Gastroesophageal sphincter (tissue), 4 donors: Measurements from ENCODE around the gene BRD3. TPM values are rescaled to one million over a fixed set of nuclear protein-coding genes. Genes with fewer than 3 reads are reported as not detected.

ENCODE experiments used
- ATAC-seq: fragments of 150-250 bp; one replicate; pipeline ENCODE4 v1.9.1; 2016; ENCODE audit warnings: mild to moderate bottlenecking, moderate library complexity
- H3K27ac ChIP-seq, 4 donors: fragments of 200-600 bp; sonication (generic) in 3 of 4; 1 replicate in 3 of 4; 2 replicates in 1 of 4; pipeline ENCODE4 v1.5.1; 2016 to 2019
- H3K27me3 ChIP-seq: fragments of 200-600 bp; sonication (generic); one replicate; pipeline ENCODE4 v1.5.1; 2019
- H3K36me3 ChIP-seq, 2 donors: fragments of 200-600 bp; sonication (generic); one replicate each; pipeline ENCODE4 v1.5.1; 2019; ENCODE audit warnings: control low read depth in 1 of 2
- H3K4me1 ChIP-seq, 3 donors: fragments of 200-600 bp; sonication (generic); 1 replicate in 2 of 3; 2 replicates in 1 of 3; pipeline ENCODE4 v1.5.1; 2016 to 2019; ENCODE audit warnings: control low read depth in 2 of 3
- H3K4me3 ChIP-seq, 2 donors: fragments of 200-600 bp; sonication (generic); one replicate each; pipeline ENCODE4 v1.5.1; 2019; ENCODE audit warnings: mild to moderate bottlenecking in 1 of 2, moderate library complexity in 1 of 2
- H3K9me3 ChIP-seq, 3 donors: fragments of 200-600 bp; sonication (generic); one replicate each; pipeline ENCODE4 v1.5.1; 2017 to 2019; ENCODE audit warnings: control low read depth in 2 of 3
- EP300 ChIP-seq: sonication (generic); formaldehyde crosslinking; IDR thresholded peaks from one replicate; pipeline ENCODE4 v1.6.1; 2017; ENCODE audit warnings: antibody characterized with exemption, mild to moderate bottlenecking
- POLR2A ChIP-seq, 2 donors: fragments of 450-650 bp; IDR thresholded peaks; one replicate each; pipeline ENCODE4 v1.6.1; 2017; ENCODE audit warnings: antibody characterized with exemption in 2 of 2, mild to moderate bottlenecking in 2 of 2, moderate library complexity in 1 of 2
- POLR2AphosphoS5 ChIP-seq: sonication (generic); formaldehyde crosslinking; IDR thresholded peaks from one replicate; pipeline ENCODE4 v1.6.1; 2017; ENCODE audit warnings: antibody characterized with exemption
- WGBS, 2 donors: methylation state at CpG; one replicate each; pipeline ENCODE4 v1.1.5; 2018; ENCODE audit warnings: low coverage in 1 of 2; 5-methylcytosine and 5-hydroxymethylcytosine counted together
- total RNA-seq, 4 donors: library from RNA; depleted of rRNA; stranded (reverse); fragments of >200 nt; gene quantifications; one replicate each; pipeline ENCODE4 v1.1.0, GENCODE V29; 2016
- TF ChIP-seq, protein P1 (sequence below), 4 experiments: fragments of 200-600 bp in 2 of 4; fragments of 450-650 bp in 2 of 4; sonication (generic) in 1 of 4; IDR thresholded peaks; one replicate each; pipeline ENCODE4 v1.5.1; 2017 to 2019; ENCODE audit warnings: antibody characterized with exemption in 4 of 4, mild to moderate bottlenecking in 2 of 4, moderate library complexity in 2 of 4

The BRD3 gene
- total RNA-seq, 4 donors from 2014 or later, result 22.2 to 38.9 (median 27.2) TPM

GRCh38 chr9:134063571-134064450 lies 4.0 kb downstream of the BRD3 start:
- no peak for ATAC-seq
- Histone ChIP-seq H3K4me1 (peaks cover 0 to 81% (median 48%) of the 10 kb centered on the region in 3 donors), H3K36me3 (no peaks in the 10 kb centered on the region), H3K27ac (no peak overlapping the region), H3K4me3 (no peak overlapping the region), H3K9me3 (no peaks in the 10 kb centered on the region), H3K27me3 (no peaks in the 10 kb centered on the region)
- WGBS, 2 donors, result 83 to 100% methylated on average over 2 of the region's 29 CpGs
- TF ChIP-seq POLR2AphosphoS5, result no peak
- no peak for TF ChIP-seq POLR2A (IDR thresholded peaks at IDR 0.05)
- TF ChIP-seq, protein P1, sequence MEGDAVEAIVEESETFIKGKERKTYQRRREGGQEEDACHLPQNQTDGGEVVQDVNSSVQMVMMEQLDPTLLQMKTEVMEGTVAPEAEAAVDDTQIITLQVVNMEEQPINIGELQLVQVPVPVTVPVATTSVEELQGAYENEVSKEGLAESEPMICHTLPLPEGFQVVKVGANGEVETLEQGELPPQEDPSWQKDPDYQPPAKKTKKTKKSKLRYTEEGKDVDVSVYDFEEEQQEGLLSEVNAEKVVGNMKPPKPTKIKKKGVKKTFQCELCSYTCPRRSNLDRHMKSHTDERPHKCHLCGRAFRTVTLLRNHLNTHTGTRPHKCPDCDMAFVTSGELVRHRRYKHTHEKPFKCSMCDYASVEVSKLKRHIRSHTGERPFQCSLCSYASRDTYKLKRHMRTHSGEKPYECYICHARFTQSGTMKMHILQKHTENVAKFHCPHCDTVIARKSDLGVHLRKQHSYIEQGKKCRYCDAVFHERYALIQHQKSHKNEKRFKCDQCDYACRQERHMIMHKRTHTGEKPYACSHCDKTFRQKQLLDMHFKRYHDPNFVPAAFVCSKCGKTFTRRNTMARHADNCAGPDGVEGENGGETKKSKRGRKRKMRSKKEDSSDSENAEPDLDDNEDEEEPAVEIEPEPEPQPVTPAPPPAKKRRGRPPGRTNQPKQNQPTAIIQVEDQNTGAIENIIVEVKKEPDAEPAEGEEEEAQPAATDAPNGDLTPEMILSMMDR (IDR thresholded peaks at IDR 0.05), result no peak
- TF ChIP-seq EP300, result no peak

DNA sequence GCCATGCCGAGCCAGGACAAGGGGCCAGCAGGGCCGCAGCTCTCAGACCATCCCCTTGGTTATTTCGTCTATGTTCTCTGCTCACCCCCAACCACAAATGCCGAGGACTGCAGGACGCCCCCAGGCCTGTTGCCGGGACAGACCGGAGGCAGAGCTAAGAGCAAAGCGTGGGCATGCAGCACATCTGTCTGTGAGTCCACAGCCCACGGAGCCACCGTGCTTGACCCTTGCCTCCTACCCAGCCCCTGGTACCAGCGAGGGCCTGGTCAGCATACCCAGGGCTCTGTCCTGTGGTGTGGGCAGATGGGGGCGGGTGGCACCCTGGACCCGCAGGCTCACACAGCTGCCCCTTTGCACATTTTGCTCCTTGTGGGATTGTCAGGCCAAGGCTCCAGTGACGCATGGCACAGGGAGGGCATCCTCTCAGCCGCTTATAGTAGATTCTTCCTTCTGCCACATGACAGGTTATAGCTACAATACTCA lies 4.7 kb downstream of the BRD3 start:
- ATAC-seq, result no peak
- no peak overlapping the region for H3K27ac ChIP-seq
- H3K36me3 ChIP-seq, result no peaks in the 10 kb centered on the region
- no peaks in the 10 kb centered on the region for H3K9me3 ChIP-seq
- WGBS, 2 donors, result 78% methylated on average over 4 of the region's 15 CpGs; no CpG with 5 or more reads in 1 of the 2 donors
- no peaks in the 10 kb centered on the region for H3K27me3 ChIP-seq
- peaks cover 0 to 88% (median 50%) of the 10 kb centered on the region in 3 donors for H3K4me1 ChIP-seq
- H3K4me3 ChIP-seq, result no peak overlapping the region
- TF ChIP-seq, protein P1 (IDR thresholded peaks at IDR 0.05), result no peak
- no peak for TF ChIP-seq EP300
- no peak for TF ChIP-seq POLR2AphosphoS5
- no peak for TF ChIP-seq POLR2A (IDR thresholded peaks at IDR 0.05)

DNA sequence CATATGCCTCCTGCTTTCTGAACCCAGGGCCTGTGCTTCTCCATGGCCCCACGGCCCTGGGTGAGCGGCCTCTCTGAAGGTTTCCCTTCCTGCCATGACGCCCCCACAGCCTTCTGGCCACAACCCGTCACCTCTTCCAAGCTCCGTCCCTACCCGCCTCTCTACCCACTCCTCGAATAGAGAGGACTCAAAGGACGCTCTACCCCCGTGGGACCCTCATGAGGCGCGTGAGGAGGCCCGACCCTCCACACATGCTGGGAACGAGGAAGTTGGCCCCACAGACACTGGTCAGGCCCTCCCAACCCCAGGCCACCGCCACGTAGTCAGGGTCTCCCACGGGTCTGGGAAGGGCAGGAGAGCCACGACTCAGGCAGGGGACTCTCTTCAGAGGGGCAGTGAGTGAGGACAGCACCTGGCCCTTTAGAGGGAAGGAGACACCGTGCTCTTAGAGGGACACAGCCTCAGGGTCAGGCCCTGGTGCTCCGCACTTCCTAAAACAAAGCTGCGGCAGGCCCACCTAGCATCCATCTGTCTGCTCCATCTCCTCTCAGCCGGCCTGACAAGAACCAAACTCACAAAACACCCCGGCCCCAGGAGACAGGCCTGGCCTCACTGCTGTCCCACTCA lies 5.3 kb downstream of the BRD3 start:
- H3K4me3 ChIP-seq, result no peak overlapping the region
- WGBS, 2 donors, result 75 to 78% methylated on average over 8 to 11 of the region's 22 CpGs
- no peak for TF ChIP-seq POLR2AphosphoS5
- no peak for TF ChIP-seq EP300
- TF ChIP-seq, protein P1 (IDR thresholded peaks at IDR 0.05), result no peak
- no peak for TF ChIP-seq POLR2A (IDR thresholded peaks at IDR 0.05)
- no peak for ATAC-seq
- H3K36me3 ChIP-seq, result no peaks in the 10 kb centered on the region
- peaks cover 0 to 94% (median 55%) of the 10 kb centered on the region in 3 donors for H3K4me1 ChIP-seq
- no peaks in the 10 kb centered on the region for H3K27me3 ChIP-seq
- no peak overlapping the region for H3K27ac ChIP-seq
- no peaks in the 10 kb centered on the region for H3K9me3 ChIP-seq

- no peak for ATAC-seq
- WGBS, 2 donors, result 70% methylated on average over 3 of the region's 22 CpGs; no CpG with 5 or more reads in 1 of the 2 donors
- TF ChIP-seq, protein P1 (IDR thresholded peaks at IDR 0.05), result no peak
- no peak for TF ChIP-seq POLR2AphosphoS5
- TF ChIP-seq EP300, result no peak
- no peak for TF ChIP-seq POLR2A (IDR thresholded peaks at IDR 0.05)
- H3K4me3 ChIP-seq, result no peak overlapping the region
- no peak overlapping the region for H3K27ac ChIP-seq
- no peaks in the 10 kb centered on the region for H3K36me3 ChIP-seq
- H3K4me1 ChIP-seq, result peaks cover 0 to 100% (median 57%) of the 10 kb centered on the region in 3 donors
- no peaks in the 10 kb centered on the region for H3K9me3 ChIP-seq
- no peaks in the 10 kb centered on the region for H3K27me3 ChIP-seq
Observed at GRCh38 chr9:134061688-134062371, 6.0 kb downstream of the BRD3 start.
